HG03045 (cell line): ENCODE results near the gene POM121C.
"Not testable (repeated sequence)": the region's sequence is repeated elsewhere in the genome, so short reads cannot be mapped to it uniquely, and the experiment has no call there.

Experiments
- ATAC-seq: cut with Tn5 transposase; IDR thresholded peaks from one replicate; pipeline ENCODE4 v1.9.1; 2021; ENCODE audit warnings: mild to moderate bottlenecking, moderate library complexity; ENCODE audit not compliant: unreplicated experiment

POM121C gene

DNA sequence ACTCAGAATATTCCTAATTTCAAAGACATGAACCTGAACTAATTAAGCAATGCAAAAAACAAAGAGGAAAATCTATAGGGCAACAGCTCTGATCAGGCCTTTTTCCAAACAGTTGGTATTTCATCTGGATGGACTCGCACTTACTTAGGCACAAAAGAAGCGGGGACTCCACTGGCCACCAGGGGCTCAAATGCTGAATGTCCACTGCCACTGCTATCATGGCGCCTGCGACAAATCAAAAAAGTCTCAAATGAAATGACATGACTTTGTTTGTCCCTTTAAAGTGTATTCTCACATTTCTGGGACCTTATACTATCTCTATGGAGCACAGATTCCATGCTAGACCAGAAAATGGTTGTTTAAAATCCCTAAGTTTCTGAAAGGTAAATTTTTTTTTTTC, 47.1 kb downstream of the POM121C start:
- not testable (repeated sequence) for ATAC-seq

DNA sequence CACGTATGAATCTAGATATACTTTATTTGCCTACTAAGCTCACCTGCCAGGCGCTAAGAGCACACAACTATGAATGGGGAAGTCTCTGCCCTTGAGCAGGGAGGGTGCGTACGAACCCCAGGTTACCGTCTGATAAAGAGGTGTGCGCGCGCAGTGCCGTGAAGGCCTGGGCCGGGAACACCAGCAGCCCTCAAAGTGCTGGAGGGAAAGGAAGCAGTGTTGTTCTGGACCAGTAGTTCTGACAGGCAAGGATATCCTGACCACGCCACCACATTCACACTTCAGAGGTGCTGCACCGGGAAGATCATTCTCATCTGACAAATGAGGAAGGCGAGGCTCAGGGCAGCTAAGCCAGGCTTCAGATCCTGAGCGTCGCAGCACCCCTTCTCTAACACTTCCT, 62.6 kb downstream of the POM121C start:
- not testable (repeated sequence) for ATAC-seq

DNA sequence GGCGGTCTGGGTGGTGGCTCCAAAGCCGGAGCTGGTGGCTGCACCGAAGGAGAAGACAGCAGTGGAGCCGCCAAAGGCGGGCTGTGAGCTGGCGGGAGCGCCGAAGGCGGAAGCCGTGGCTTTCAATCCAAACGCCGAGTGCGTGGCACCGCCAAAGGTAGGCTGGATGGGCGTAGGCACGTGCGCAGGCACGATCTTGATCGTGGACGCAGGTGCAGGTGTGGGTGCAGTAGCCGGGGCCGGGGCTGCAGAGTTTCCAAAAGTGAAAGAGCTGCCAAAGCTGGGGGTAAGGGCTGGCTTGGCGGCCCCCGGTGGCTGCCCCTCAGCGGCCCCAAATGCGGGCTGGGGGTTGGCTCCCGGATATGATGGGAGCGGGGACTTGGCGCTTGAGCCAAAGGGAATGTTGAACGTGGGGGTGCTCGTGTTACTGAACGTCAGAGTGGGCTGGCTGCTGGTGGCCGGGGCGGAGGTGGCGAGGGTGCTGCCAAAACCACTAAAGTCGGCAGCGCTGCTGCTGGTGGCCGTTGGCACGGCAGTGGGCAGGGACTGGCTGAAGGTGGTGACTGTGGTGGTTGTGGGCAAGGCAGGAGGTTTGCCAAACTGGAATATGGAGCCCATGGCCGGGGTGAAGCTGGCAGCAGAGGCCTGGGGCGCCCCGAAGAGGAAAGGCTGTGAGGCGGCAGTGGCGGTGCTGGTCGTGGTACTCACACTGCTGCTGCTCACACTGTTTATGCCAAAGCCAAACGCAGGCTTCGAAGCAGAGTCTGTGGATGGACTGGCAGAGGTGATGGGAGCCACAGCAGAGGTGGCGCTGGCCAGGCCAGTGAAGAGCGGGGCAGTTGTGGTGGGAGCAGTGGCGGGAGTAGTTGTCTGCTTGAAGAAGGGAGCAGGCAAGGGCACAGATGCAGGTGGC, 64.0 kb downstream of the POM121C start:
- not testable (repeated sequence) for ATAC-seq

GRCh38 chr7:75420152-75420551, 65.9 kb downstream of the POM121C start:
- not testable (repeated sequence) for ATAC-seq

DNA sequence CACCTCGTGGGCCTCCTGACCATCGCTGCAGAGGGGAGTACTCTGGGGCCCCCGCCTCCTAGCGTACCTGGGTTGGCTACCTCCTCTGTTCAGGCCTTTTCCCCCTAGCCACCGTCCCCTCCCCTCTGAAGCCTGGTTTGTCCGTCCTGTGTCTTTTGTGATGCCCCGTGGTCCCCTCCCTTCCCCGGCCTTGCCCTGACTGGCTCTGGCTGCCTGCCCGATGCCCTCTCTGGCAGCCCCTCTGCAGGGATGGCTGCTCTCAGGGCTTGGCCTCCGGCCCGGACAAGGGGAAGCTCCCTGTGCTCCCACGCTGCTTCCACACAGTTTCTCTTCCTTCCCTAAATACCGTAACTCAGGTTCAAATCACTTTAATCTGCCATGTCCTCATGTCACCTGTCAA, 66.4 kb downstream of the POM121C start:
- not testable (repeated sequence) for ATAC-seq

DNA sequence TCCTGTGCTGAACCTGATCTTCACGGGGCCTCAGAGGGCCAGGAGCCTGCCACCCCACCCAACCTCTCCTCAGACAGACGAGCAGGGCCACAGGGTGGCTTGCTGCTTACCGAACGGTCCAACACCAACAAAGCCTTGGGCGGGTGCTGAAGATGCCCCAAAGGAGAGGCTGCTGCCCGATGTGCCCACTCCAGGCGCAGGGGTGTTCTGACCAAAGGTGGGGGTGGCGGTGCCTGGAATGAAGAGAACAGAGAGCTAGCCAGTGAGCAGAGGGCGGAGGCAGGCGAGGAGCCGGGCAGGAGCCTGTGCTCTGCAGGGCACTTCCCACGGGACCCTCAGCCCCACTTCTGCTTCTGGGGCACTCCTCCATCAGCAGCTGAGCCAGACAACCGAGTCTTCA, 66.9 kb downstream of the POM121C start:
- not testable (repeated sequence) for ATAC-seq

GRCh38 chr7:75418292-75418858, 67.7 kb downstream of the POM121C start:
- ATAC-seq = not testable (repeated sequence)

- not testable (repeated sequence) for ATAC-seq
Measured at GRCh38 chr7:75416787-75417186, 69.3 kb downstream of the POM121C start.

DNA sequence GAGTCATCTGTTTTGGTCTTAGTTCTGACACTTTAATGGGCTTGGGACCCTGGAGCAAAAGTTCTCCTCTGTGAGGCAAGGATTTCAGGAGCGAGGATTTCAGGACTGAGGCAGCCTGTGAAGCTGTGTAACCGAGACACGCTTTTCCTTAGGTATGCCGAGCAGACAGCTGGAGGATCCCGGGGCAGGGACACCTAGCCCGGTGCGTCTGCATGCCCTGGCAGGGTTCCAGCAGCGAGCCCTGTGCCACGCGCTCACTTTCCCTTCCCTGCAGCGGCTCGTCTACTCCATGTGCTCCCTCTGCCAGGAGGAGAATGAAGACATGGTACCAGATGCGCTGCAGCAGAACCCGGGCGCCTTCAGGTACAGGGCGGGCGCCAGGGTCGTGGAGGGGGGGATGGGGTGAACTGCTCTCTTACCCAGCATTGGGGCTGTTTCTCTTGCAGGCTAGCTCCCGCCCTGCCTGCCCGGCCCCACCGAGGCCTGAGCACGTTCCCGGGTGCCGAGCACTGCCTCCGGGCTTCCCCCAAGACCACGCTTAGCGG, 70.2 kb downstream of the POM121C start:
- not testable (repeated sequence) for ATAC-seq

- not testable (repeated sequence) for ATAC-seq
Measured at GRCh38 chr7:75415428-75415817, 70.7 kb downstream of the POM121C start.

DNA sequence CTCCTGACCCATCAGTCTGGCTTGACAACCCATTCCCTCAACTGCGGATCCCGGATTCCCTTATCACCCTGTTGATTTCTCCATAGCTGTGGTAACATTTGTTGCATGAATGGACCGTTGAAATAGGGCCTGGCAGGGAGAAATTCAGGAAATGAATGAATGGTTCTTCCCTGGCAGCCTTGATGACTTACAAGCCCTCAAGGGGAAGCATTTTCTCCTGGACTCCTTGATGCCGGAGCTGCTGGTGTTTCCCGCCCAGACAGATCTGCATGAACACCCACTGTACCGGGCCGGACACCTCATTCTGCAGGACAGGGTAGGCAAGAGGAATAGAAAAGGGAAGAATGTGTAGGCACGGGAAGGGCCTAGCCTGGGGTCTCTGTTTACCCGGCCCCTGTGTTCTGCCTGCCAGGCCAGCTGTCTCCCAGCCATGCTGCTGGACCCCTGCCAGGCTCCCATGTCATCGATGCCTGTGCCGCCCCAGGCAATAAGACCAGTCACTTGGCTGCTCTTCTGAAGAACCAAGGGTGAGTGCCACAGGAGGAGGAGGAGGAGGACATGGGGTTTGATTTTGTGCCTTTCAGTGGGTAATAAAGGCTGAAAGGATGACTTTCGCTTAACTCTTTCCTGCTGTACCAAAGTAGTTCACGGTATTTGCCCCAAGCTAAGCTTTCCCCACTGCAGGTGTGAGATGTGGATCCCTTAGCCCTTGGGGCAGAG, 71.2 kb downstream of the POM121C start:
- not testable (repeated sequence) for ATAC-seq

GRCh38 chr7:75414204-75414603, 71.9 kb downstream of the POM121C start:
- ATAC-seq = not testable (repeated sequence)

DNA sequence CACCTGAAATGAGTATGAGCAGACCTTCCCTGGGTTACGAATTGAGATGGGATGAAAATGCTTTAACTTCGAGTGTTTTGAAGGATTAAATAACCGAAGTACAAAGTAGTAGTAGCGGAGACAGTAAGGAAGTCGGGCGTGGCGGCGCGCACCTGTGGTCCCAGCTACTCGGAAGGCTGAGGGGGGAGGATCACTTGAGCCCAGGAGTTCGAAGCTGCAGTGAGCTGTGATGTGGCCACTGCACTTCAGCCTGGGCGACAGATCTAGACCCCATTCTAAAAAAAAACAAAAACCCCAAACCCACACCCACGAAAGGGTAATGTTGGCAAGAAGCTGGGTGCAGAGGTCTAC, 75.3 kb downstream of the POM121C start:
- not testable (repeated sequence) for ATAC-seq

- ATAC-seq = peak; percentile 90
Measured at GRCh38 chr7:75409880-75410822, 75.9 kb downstream of the POM121C start.

GRCh38 chr7:75404663-75405062, 81.4 kb downstream of the POM121C start:
- ATAC-seq = not testable (repeated sequence)

DNA sequence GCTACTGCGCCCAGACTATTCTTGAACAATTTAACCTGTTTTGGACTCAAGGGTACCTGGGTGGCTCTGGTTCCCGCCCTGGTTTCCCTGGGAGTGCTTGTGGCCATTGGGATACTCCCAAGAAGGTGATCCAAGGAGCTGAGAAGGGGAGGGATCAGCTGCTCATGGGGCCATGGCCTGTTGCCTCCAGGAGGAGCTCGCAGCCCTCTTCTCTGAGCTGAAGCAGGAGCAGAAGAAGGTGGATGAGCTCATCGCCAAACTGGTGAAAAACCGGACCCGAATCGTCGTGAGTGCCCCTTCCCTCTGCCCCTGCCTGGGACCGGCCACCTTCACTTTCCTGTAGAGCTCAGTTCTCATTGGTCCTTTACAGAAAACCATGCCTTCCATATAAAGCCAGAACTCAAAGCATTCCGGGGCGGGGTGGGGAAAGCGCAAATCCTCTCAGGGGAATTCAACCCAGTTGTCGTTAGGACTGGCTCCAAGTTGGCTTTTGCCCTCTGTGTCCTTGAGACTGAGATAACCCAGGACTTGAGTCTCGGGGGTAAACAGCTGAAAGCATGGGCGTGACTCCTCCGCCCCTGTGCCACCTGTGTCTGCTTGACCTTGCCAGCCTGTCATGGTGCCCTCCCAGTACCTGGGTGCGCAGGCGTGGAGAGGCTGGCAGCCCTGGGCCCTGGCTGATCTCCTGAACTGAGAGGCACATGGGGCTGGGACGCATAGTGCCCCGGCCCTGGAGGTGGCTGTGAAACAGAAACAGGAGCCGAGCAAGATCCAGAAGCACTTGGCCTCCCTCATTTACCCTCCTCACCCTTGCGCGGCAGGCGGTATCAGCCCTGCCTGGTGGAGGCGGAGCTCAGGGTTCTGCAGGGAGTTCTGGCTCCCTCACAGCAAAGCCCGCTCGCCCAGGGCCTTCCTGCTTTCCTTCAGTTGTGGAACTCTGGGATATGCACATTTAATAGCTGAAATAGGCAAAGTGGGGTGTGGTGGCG, 82.3 kb downstream of the POM121C start:
- ATAC-seq = not testable (repeated sequence)

- ATAC-seq = not testable (repeated sequence)
Measured at GRCh38 chr7:75400575-75400974, 85.5 kb downstream of the POM121C start.

- ATAC-seq = peak; percentile 45
Measured at GRCh38 chr7:75398771-75399700, 87.1 kb downstream of the POM121C start.
